ENCODE data around the gene WDHD1.

Gene WDHD1

DNA sequence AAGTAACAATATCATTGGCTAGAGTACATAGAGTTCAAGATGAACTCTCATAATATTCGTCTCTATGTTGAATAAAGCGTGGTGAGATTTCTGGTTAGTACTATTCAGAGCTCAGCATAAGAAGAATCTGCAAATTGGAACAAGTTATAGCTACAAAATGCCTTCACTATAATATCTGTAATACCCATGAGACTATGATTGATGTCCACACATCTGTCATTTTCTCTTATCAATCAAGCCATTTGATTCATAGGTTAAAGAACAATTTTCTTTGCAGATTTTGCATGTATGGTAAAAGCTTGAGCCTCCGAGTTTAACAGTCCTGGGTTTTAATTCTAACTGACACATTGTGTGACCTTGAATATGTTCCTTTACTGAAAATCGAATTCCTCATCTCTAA, 1.6 kb upstream of the WDHD1 start:
- Histone ChIP-seq H3K9ac (ENCODE audit: low read length) (peak overlapping the region; percentile 92), H3F3A (ENCODE audit: insufficient read depth) (no peaks in the 10 kb centered on the region), H3K27ac (ENCODE audit: low read depth, low read length) (no peak overlapping the region), H3K27me3 (ENCODE audit: low read length) (no peaks in the 10 kb centered on the region), H4K20me1 (ENCODE audit: low read depth, low read length) (peaks cover 21% of the 10 kb centered on the region; the same call in 1 of the 2 replicates), H3K4me3 (ENCODE audit: insufficient read depth, low read length, poor library complexity, severe bottlenecking) (peak overlapping the region; percentile 97), H3K4me2 (ENCODE audit: low read depth, low read length, poor library complexity, severe bottlenecking) (peak overlapping the region; percentile 91), H3K9me3 (ENCODE audit: insufficient read depth, low read length) (no peaks in the 10 kb centered on the region), H2AFZ (ENCODE audit: low read depth, low read length, severe bottlenecking) (no peak overlapping the region), H3K36me3 (ENCODE audit: low read length) (peaks cover 9% of the 10 kb centered on the region; the same call in 1 of the 2 replicates), H3K9me2 (replicated peaks; ENCODE audit: insufficient read depth, low read length) (no peaks in the 10 kb centered on the region), H3K79me2 (ENCODE audit: insufficient read depth, low read length) (peaks cover 91% of the 10 kb centered on the region)
- no peak for TF ChIP-seq EZH2phosphoT487 (conservative IDR thresholded peaks at IDR 0.05; ENCODE audit: low read length)
- TF ChIP-seq, protein P1, sequence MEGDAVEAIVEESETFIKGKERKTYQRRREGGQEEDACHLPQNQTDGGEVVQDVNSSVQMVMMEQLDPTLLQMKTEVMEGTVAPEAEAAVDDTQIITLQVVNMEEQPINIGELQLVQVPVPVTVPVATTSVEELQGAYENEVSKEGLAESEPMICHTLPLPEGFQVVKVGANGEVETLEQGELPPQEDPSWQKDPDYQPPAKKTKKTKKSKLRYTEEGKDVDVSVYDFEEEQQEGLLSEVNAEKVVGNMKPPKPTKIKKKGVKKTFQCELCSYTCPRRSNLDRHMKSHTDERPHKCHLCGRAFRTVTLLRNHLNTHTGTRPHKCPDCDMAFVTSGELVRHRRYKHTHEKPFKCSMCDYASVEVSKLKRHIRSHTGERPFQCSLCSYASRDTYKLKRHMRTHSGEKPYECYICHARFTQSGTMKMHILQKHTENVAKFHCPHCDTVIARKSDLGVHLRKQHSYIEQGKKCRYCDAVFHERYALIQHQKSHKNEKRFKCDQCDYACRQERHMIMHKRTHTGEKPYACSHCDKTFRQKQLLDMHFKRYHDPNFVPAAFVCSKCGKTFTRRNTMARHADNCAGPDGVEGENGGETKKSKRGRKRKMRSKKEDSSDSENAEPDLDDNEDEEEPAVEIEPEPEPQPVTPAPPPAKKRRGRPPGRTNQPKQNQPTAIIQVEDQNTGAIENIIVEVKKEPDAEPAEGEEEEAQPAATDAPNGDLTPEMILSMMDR (IDR thresholded peaks at IDR 0.05; ENCODE audit: insufficient read depth, low read length, poor library complexity, severe bottlenecking): no peak

DNA sequence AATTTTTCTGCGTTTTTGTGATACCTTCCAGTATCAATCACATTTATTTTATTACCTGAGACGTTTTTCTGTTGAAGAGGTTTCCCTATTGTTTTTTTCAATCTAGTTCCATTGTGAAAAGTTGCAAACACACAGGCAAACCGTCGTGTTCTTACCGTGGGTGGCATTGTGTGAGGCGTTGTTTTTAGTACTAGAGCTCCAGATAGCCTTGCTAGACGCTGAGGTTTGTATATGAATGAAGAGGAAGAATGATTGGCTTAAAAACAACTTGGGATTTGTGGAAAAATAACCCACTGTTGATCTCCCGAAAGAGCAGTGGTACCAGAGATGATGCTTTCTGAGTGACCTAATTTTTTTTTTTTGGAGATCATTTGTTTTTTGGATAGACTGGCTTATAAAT, 1.2 kb upstream of the WDHD1 start:
- Histone ChIP-seq H3K36me3 (ENCODE audit: low read length) (peaks cover 5% of the 10 kb centered on the region; the same call in 1 of the 2 replicates), H2AFZ (ENCODE audit: low read depth, low read length, severe bottlenecking) (no peak overlapping the region), H3F3A (ENCODE audit: insufficient read depth) (no peaks in the 10 kb centered on the region), H3K9ac (ENCODE audit: low read length) (peak overlapping the region; percentile 92), H3K27ac (ENCODE audit: low read depth, low read length) (peak overlapping the region; percentile 80), H3K9me3 (ENCODE audit: insufficient read depth, low read length) (no peaks in the 10 kb centered on the region), H3K27me3 (ENCODE audit: low read length) (no peaks in the 10 kb centered on the region), H3K9me2 (replicated peaks; ENCODE audit: insufficient read depth, low read length) (no peaks in the 10 kb centered on the region), H3K4me3 (ENCODE audit: insufficient read depth, low read length, poor library complexity, severe bottlenecking) (peak overlapping the region; percentile 97), H3K4me2 (ENCODE audit: low read depth, low read length, poor library complexity, severe bottlenecking) (peak overlapping the region; percentile 91), H4K20me1 (ENCODE audit: low read depth, low read length) (peaks cover 21% of the 10 kb centered on the region; the same call in 1 of the 2 replicates), H3K79me2 (ENCODE audit: insufficient read depth, low read length) (peaks cover 91% of the 10 kb centered on the region)
- TF ChIP-seq, protein P1 (IDR thresholded peaks at IDR 0.05; ENCODE audit: insufficient read depth, low read length, poor library complexity, severe bottlenecking): no peak
- TF ChIP-seq EZH2phosphoT487 (conservative IDR thresholded peaks at IDR 0.05; ENCODE audit: low read length): no peak

DNA sequence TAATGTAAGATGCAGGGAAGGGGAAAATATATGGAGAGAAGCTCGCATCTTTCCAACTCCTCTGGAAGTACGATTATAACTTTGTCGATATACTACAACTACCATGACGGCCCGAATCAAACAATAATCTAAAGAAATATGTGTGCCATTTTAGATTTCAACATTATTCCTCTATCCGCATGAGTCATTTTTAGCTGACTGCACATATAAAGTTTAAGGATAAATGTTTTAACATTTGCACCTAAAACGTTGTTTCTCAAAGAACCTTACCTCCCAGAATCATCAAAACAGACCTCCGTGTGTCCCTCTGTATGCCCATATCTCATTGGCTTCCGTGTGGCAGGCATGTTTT, 482 bp downstream of the WDHD1 start:
- Histone ChIP-seq H4K20me1 (ENCODE audit: low read depth, low read length) (peaks cover 21% of the 10 kb centered on the region; the same call in 1 of the 2 replicates), H3K27ac (ENCODE audit: low read depth, low read length) (peak overlapping the region; percentile 68), H3K27me3 (ENCODE audit: low read length) (no peaks in the 10 kb centered on the region), H2AFZ (ENCODE audit: low read depth, low read length, severe bottlenecking) (peak overlapping the region; percentile 75), H3F3A (ENCODE audit: insufficient read depth) (no peaks in the 10 kb centered on the region), H3K36me3 (ENCODE audit: low read length) (peaks cover 3% of the 10 kb centered on the region; the same call in 1 of the 2 replicates), H3K9me3 (ENCODE audit: insufficient read depth, low read length) (no peaks in the 10 kb centered on the region), H3K9ac (ENCODE audit: low read length) (peak overlapping the region; percentile 92), H3K9me2 (replicated peaks; ENCODE audit: insufficient read depth, low read length) (no peaks in the 10 kb centered on the region), H3K79me2 (ENCODE audit: insufficient read depth, low read length) (peaks cover 88% of the 10 kb centered on the region), H3K4me3 (ENCODE audit: insufficient read depth, low read length, poor library complexity, severe bottlenecking) (peak overlapping the region; percentile 97), H3K4me2 (ENCODE audit: low read depth, low read length, poor library complexity, severe bottlenecking) (peak overlapping the region; percentile 91)
- TF ChIP-seq EZH2phosphoT487 (conservative IDR thresholded peaks at IDR 0.05; ENCODE audit: low read length): no peak
- TF ChIP-seq, protein P1 (IDR thresholded peaks at IDR 0.05; ENCODE audit: insufficient read depth, low read length, poor library complexity, severe bottlenecking): no peak

All from SU-DHL-6 (cell line).